Activated T-cell treated with anti-CD3 and anti-CD28 coated beads for 48 hours (primary cell): Measurements from ENCODE around the gene CTRB2.
"Not testable (repeated sequence)": the region's sequence is repeated elsewhere in the genome, so short reads cannot be mapped to it uniquely, and the experiment has no call there.

Source experiments
- DNase-seq: peaks from one replicate; pipeline ENCODE4 v3.0.0-alpha.2; 2020; ENCODE audit warnings: low read depth

The CTRB2 gene

GRCh38 chr16:75227361-75228142 lies 20.6 kb upstream of the CTRB2 start:
- DNase-seq = no peak

GRCh38 chr16:75226550-75227360 lies 19.8 kb upstream of the CTRB2 start:
- no peak for DNase-seq

GRCh38 chr16:75225678-75226515 lies 18.9 kb upstream of the CTRB2 start:
- DNase-seq = no peak

- DNase-seq = no peak
Observed at GRCh38 chr16:75225092-75225491, 18.1 kb upstream of the CTRB2 start.

- no peak for DNase-seq
Observed at GRCh38 chr16:75224306-75225082, 17.5 kb upstream of the CTRB2 start.

GRCh38 chr16:75223129-75223528 lies 16.2 kb upstream of the CTRB2 start:
- DNase-seq = not testable (repeated sequence)

- DNase-seq = no peak
Observed at GRCh38 chr16:75222271-75222783, 15.4 kb upstream of the CTRB2 start.

- DNase-seq = no peak
Observed at GRCh38 chr16:75219838-75220237, 12.9 kb upstream of the CTRB2 start.

GRCh38 chr16:75219088-75219487 lies 12.1 kb upstream of the CTRB2 start:
- no peak for DNase-seq

GRCh38 chr16:75218256-75219076 lies 11.5 kb upstream of the CTRB2 start, which contains the start of gene CTRB1:
Gene CTRB1, plus strand, starts transcription at chr16:75218988. Its CDS starts 20 bp downstream, at chr16:75219008.
- no peak for DNase-seq

GRCh38 chr16:75217389-75217851 lies 10.5 kb upstream of the CTRB2 start:
- DNase-seq = no peak

GRCh38 chr16:75216576-75216975 lies 9.6 kb upstream of the CTRB2 start:
- DNase-seq = no peak

- no peak for DNase-seq
Observed at GRCh38 chr16:75216127-75216526, 9.2 kb upstream of the CTRB2 start.

- not testable (repeated sequence) for DNase-seq
Observed at GRCh38 chr16:75211286-75211685, 4.3 kb upstream of the CTRB2 start.

- no peak for DNase-seq
Observed at GRCh38 chr16:75209944-75210343, 3.0 kb upstream of the CTRB2 start.

GRCh38 chr16:75209514-75209913 lies 2.6 kb upstream of the CTRB2 start:
- DNase-seq = not testable (repeated sequence)

GRCh38 chr16:75208861-75209505 lies 2.0 kb upstream of the CTRB2 start:
- DNase-seq = no peak

GRCh38 chr16:75208242-75208825 lies 1.4 kb upstream of the CTRB2 start:
- no peak for DNase-seq

- DNase-seq = no peak
Observed at GRCh38 chr16:75207831-75208230, 870 bp upstream of the CTRB2 start.
